Activated gamma-delta T cell treated with anti-CD3 and anti-CD28 coated beads, Interleukin-2, amount 50 U/mL, for 16 hours (primary cell): Measurements from ENCODE around the gene ATRN.
"Not testable (repeated sequence)": the region's sequence is repeated elsewhere in the genome, so short reads cannot be mapped to it uniquely, and the experiment has no call there.

Source experiments
- DNase-seq: peaks from one replicate; pipeline ENCODE4 v3.0.0-alpha.2; 2020; ENCODE audit warnings: low read depth

The ATRN gene

DNA sequence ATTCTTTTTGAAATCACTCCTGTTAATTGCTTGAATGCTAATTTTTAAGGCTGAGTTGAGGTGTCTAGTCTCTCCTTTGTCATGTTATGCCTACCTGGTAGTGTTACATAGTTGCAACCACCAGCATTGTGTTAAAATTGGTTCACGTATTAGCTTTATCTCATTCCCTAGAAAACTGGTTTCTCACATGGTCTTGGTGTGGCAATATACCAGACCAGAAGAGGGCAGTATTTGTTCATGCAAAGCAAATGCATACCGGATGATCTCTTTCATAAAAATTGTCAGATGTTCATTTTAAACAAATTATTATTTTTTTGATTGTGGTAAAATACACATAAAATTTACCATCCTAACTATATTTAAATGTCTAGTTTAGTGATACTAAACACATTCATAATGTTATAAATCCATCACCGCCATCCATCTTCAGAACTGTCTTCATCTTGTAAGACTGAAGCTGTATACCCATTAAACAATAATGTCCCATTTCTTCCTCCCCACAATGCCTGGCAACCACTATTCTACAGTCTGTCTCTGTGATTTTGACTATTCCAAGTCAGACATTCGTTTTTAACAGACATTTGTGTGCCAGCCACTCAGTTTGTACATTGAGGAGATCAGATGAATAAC lies 92.8 kb downstream of the ATRN start:
- no peak for DNase-seq

DNA sequence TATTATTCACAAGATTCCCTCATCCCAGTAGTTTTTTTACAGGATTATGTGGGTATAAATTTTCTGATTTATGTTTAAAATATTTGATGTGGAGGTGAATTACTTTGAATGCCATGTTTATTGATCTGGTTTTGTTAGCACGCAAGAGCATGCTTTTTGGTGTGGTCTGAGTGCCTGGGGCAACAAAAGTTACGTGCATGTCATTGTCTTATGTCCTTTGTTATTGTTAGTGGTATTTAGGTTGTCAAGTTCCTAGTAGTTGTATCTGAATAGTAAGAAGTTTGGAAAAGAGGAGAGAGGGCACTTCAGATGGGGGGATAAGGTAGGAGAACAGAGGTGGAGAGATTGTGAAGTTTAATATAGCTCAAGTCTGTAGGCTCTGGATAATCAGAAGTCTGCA lies 95.0 kb downstream of the ATRN start:
- DNase-seq = no peak

DNA sequence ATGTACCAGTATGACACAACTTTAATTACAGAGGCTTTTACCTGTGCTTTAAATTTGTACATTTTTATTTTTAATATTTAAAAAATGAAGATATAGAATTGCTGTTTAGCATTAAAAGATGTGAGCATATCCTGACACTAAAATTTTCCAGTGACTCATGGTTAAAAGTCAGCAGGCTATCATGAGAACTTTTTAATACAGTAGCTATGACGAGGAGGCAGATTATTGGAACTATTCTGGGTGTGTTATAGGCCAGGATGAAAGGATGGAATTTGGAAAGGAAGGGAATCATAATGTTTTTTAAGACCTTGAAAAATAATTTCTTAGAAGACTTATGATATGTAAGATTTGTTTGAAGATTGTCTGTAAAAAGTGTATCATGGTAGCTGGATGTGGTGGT lies 101.3 kb downstream of the ATRN start:
- DNase-seq = no peak

DNA sequence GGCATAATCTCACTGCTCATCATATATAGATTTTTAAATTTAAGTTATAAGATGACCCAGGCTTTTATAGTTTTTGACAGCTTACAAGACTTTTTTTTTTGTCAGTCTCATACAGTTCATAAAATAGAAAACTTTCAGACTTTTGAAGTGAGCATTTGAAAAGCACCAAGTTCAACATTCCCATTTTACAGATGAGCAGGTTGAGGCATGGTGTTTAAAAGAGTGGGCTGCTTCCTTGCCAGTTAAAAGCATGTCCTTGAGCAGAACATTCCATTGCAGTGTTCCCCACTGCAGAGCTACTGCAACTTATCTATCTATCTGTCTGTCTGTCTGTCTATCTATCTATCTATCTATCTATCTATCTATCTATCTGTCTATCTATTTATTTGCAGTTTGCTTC lies 105.5 kb downstream of the ATRN start:
- DNase-seq = no peak

DNA sequence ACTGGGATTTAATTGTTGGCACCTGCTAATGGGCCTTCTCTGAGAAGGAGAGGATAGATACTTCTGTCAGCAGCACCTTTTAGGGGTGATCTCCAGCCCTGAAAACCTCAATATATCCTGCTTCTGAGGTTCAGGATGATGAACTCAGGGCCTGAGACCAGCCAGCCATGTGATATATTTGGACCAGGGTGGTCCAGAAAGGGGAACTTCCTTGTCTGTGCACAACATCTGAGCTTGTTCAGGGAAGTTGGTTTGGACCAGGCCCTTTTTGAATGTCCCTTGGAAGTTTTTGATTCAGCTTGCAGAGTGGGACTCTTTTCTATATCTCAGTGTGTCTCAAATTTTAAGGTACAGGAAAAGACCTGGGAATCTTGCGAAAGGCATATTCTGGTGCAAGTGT lies 106.5 kb downstream of the ATRN start:
- no peak for DNase-seq

DNA sequence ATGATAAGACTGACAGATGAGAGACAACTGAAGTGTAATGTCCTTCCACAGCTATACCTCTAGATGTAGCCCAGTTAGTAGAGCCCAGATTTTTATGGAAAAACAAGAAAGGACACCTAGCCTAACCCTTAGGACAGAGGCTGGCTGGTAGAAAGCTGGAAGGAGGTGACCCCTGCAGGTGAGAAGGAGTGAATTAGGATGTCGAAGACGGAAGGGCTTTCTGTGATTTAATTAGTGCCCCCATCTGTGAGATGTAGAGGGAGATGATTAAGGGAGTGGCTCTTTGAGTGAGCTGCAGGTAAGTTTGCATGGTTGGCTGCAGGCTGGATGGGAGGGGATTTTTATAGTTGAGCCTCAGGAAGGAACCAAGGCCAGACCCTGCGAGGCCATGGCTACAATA lies 109.6 kb downstream of the ATRN start:
- no peak for DNase-seq

DNA sequence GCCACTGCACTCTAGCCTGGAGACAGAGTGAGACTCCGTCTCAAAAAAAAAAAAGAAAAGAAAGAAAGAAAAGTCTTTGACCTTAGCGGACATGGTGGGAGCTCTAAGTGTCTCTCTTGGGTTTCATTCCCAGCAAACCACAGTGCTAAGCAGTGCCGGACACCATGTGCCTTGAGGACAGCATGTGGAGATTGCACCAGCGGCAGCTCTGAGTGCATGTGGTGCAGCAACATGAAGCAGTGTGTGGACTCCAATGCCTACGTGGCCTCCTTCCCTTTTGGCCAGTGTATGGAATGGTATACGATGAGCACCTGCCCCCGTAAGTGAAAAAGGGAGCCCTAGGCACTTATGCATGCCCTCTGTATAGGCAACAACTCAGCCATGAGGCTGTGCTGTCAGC lies 112.9 kb downstream of the ATRN start:
- DNase-seq = no peak

DNA sequence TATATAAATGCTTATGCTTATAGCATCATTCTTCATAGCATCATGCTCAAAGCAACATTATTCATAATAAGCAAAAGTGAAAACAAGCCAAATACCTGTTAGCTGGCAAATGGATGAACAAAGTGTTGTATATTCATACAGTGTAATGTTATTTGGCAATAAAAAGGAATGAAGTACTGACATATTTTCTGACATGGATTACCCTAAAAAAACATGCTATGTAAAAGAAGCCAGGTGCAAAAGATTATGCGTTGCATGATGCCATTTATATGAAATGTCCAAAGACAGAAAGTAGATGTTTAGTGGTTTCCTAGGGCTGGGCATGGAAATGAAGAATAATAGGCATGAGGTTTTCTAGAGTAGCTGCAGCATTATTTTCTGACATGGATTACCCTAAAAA lies 115.3 kb downstream of the ATRN start:
- no peak for DNase-seq

DNA sequence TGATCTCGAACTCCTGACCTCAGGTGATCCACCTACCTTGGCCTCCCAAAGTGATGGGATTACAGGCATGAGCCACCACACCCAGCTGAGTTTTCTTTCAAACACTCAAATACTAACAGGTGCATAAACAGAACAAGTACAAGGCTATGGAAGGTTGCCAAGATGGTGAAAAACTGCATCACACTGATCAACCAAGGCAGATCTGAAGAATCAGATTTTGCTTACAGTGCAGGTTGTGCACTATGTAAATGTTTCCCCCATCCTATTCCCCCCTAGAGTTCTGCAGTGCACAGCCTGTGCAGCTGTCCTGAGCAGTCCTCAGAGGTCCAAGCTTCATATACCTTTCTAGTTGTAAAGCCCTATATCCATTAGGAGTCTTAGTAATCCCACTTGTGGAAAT lies 119.3 kb downstream of the ATRN start:
- DNase-seq = no peak

DNA sequence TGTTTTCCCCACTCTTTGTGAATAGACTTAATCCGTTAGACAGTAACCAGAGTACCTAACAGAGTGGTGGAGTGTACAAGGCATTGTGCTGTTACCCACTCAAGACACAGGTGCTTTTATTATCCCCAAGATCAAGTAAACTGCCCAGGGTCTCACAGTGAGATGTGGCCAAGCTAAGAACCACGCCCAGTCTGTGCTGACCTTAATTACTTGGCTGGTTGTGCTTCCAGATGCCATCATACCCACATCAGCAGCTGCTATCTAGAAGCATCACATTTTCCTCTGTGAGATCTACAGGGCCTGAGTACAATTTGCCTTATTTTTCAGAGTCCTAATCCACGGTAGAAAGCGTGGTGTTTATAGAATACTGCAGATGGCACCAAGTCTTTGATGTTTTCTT lies 122.1 kb downstream of the ATRN start:
- no peak for DNase-seq

DNA sequence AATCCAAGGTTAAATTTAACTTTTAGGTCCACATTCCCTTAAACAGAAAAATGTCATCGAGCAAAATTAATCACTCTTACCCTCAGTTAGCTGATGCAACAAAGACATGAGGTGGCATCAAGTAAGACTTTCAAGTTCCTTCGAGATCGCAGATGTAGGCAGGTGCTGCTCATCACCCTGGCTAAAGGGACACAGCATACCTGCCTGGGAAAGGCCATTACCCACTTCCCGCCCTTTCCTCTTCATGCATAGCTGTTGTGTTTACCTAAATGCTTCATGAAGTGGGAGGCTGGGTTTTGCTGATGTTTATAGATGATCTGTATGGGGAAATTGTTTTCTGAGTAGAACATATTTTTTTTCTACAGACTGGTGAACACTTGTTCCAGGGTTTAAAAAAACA lies 124.7 kb downstream of the ATRN start:
- DNase-seq = no peak

DNA sequence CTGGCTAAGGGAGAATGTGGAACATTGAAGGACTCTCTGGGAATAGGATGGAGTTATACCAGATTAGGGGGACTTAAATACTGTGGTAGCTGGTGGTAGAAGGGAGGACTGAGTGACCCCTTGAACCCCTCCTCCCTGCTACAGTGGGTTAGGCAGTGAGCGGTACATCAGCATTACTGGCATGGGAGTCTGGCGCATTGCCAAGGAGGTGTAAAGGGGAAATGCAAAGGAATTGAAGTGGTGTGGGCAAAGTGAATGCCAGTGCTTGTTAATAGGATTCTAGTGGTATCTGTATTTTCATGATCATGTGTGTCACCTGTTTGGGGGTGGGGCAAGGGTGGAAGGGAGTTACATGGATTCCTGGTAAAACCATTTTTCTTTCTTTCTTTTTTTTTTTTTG lies 132.3 kb downstream of the ATRN start:
- no peak for DNase-seq

DNA sequence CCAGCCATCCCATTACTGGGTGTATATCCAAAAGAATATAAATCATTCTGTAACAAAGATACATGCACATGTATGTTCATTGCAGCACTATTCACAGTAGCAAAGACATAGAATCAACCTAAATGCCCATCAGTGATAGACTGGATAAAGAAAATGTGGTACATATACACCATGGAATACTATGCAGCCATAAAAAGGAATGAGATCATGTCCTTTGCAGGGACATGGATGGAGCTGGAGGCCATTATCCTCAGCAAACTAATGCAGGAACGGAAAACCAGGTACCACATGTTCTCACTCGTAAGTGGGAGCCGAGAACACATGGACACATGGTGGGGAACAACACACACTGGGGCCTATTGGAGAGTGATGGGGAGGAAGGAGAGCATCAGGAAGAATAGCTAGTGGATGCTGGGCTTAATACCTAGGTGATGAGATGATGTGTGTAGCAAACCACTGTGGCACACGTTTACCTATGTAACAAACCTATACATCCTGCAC lies 134.6 kb downstream of the ATRN start:
- not testable (repeated sequence) for DNase-seq

DNA sequence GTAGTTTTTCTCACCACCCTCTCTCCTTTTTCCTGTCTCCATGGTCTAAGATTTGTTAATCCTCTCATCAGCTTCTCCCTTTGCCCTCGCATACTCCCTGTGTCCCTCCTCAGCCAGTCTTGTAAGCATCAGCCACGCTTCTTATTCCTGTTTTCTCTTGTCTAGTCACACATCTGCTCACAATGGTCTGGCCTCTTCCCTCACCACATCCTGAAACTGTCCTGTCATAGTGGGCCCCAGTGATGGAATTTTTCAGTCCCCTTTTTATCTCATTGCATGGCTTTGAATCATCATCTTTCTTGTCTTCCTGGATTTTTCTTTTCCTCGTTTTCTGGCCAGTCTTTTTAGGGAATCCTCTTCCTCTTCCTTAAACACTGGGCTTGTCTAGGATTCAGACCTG lies 135.2 kb downstream of the ATRN start:
- no peak for DNase-seq

DNA sequence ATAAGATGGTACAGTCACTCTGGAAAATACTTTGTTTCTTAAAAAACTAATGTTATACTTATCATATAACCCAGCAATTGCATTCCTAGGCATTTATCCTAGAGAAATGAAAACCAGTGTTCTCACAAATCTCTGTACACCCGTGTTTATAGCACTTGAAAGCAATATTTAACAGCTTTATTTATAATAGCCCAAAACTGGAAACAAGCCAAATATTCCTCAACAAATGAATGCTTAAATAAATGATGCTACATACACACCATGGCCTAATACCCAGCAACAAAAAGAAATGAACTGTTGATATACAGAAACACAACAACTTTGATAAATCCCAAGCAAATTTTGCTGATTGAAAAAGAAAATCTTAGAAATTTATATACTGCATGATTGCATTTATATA lies 141.1 kb downstream of the ATRN start:
- no peak for DNase-seq

DNA sequence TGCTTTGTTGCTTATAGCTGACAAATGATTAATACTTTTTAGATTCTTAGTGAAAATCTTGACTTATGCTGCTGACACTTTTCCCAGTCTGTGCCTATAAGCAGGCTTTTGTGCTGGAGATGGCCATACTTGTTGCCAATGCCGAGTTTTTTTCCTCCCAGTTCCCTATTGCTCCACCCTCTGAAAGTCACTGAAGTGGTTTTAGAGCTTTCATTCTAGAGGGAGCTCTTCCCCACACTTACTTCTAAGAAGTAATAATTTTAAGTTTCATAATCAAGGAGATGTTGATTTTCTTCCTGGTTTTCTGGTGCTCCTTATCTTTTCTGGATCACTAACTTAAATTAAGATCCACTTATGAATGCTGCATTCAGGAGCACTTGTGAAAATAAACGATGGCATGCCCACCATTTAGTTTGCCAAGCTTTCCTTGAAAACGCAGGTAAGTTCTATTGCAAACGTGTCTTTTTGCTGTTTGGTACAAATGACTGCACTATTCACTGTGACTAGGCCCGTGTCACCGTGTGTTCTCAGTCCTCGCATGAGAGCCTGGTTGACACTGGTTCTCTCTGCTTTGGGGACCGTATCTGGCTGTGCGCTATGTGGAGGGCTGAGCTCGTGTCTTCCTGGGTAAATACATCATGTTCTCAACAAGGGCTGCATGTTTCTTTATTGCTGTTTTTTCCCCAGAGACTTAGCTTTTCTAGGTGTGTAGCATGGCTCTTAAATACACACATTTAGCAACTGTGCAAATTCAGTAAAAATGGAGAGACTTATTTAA lies 142.2 kb downstream of the ATRN start:
- DNase-seq = no peak

DNA sequence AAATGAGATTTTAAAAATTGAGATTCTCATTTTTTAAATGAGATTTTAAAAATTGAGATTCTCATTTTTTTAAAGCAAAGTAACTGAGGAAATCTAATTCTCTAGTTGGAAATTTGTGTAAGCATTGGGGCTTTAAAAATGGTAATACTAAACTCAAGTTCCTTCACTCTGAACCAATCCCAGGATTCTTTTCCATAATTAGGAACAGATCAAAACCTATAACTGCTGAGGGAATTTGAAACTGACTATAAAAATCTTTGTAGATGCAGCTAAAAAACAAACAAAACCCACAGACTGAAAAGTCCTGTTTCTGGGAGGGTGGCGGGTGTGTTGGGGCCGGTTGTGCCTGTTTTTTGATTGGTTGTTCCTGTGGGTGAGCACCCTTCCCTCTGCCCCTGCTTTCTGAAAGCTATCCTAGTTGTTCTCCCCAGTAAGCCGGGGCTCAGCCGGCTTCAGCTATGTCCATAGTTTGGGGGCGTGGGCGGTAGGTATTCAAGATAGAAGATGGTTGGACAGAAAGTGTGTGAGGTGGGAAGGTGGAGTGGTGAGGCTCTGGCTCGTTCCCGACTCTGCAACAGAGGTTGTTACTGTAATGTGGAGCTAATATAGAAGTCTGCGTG lies 143.1 kb downstream of the ATRN start:
- no peak for DNase-seq

DNA sequence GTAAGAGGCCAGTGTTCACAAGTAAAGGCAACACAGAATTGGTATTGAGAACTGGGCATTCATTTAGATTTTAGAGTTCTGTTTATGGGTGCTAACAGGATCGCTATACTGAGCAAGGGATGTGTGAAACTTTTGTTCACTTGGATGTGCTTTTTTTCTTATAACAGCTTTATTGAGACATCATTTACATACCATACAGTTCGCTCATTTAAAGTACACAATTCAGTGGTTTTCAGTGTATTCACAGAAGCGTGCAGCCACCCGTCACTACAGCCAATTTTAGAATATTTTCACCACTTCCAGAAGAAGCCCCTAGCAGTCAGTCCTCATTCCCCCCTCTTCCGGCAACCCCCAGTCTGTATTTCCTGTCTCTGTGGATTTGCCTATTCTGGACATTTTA lies 143.6 kb downstream of the ATRN start:
- no peak for DNase-seq

DNA sequence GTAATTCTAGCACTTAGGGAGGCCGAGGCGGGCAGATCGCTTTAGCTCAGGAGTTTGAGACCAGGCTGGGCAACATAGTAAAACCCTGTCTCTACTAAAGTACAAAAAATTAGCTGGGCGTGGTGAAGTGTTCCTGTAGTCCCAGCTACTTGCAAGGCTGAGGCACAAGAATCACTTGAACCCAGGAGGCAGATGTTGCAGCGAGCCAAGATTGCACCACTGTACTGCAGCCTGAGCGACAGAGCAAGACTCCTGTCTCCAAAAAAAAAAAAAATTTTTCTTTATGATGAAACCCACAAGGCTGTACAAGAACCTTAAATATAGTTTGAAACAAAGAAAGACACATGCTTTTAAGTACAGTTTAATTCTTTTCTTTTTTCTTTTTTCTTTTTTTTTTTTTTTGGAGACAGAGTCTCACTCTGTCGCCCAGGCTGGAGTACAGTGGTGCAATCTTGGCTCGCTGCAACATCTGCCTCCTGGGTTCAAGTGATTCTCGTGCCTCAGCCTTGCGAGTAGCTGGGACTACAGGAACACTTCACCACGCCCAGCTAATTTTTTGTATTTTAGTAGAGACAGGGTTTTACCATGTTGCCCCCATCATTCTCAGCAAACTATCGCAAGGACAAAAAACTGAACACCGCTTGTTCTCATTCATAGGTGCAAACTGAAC lies 144.5 kb downstream of the ATRN start:
- DNase-seq = not testable (repeated sequence)

DNA sequence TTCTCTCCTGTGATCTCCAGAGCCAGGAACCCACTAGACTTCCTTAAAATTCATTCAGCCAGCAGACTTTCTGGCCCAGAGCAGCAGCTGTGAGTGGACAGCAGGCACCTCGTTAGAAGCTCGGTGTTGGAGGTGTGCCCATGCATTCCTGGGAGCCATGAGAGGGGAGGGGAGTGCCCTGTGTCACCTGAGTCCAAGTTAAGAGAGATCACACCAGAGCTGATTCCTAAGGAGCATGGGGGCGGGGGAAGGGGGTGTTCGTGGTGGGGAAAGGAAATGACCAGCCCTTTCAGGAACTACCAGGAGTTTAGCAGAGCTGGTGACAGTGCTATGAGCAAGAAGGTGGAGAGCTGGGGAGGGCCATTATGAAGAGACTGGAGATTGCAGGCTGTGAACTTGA lies 145.4 kb downstream of the ATRN start:
- no peak for DNase-seq

DNA sequence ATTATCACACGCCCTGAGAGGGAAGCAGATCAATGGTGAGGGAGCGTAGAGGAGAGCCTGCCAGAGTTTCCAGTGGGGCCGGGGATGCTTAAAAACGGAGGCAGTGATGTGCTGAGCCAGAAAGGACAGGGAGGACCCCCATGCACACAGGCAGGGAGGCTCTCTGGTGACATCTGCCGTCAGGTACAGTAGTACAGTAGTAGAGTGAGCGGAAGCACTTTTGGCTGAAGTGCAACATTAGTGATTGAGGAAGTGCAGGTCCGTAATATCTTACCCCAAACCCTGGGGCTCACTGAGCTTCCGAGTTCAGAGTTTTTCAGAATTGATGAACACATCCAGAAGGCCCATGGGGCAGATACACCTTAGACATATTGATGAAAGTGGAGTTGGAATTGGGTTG lies 150.3 kb downstream of the ATRN start:
- no peak for DNase-seq

DNA sequence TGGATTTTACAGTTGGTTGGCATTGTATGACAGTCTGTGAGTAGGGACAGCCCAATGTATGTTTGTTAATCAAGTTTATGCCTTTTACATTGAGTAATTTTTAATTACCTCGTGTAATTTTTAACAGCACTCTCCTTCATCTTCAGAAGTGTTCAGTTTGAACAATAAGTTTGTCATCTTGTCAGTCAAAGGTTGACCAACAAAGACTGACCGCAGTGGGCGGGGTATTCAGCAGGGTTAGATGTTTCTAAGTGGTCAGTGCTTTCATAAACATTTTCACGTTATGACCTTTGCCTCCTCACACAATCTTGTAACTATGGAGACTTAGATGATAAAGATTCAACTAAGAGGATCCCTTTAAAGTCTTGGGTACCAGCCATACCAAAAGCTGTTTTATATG lies 151.6 kb downstream of the ATRN start:
- DNase-seq = no peak

DNA sequence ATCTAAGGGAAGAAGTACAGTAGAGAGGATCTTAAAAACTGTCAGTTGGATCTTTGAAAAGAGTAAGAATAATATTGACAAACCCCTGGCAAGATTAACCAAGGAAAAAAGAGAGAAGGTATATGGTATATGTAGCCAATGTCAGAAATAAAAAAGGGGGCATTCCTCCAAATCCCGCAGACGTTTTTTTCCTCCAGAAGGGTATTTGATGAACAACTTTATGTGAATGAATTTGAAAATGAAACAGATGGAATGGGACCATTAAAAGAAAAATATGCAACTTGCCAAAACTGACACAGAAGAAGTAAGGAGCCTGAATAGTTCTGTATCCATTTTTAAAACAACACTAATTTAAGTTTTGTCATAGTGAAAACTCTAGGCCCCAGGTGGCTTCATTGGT lies 156.7 kb downstream of the ATRN start:
- no peak for DNase-seq
